ENCODE data around the gene MRAS.
A peak's percentile ranks its signal among the peaks of the same experiment; 100 is the strongest.
"Not testable (repeated sequence)": the region's sequence is repeated elsewhere in the genome, so short reads cannot be mapped to it uniquely, and the experiment has no call there.

The MRAS gene

DNA sequence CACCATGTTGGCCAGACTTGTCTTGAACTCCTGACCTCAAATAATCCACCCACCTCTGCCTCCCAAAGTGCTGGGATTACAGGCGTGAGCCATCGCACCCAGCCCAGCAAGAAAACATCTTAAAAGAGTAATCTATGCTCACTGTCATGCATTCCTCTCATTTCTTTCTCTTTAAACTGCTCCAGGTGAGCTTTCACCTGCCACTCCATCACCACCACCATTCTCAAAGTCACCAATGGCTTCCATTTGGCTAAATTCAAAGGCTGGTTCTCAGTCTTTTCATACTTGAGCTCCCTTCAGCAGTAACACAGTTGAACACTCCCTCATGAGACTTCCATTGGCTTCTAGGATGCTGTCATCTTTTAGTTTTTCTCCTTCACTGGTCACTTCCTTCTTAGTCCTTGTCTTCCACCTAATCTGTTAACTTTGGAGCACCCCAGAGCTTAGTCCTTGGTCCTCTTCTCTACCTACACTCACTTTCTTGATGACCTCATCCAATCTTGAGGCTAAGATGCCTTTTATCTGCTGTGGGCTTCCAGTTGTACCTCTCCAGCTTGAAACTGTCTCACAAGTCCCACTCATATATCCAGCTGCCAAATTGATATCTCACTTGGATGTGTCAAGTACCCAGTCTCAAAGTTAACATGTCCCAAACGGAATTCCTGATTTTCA is 59.0 kb downstream of the MRAS start:
- TF ChIP-seq, protein P1, sequence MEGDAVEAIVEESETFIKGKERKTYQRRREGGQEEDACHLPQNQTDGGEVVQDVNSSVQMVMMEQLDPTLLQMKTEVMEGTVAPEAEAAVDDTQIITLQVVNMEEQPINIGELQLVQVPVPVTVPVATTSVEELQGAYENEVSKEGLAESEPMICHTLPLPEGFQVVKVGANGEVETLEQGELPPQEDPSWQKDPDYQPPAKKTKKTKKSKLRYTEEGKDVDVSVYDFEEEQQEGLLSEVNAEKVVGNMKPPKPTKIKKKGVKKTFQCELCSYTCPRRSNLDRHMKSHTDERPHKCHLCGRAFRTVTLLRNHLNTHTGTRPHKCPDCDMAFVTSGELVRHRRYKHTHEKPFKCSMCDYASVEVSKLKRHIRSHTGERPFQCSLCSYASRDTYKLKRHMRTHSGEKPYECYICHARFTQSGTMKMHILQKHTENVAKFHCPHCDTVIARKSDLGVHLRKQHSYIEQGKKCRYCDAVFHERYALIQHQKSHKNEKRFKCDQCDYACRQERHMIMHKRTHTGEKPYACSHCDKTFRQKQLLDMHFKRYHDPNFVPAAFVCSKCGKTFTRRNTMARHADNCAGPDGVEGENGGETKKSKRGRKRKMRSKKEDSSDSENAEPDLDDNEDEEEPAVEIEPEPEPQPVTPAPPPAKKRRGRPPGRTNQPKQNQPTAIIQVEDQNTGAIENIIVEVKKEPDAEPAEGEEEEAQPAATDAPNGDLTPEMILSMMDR (IDR thresholded peaks at IDR 0.05; ENCODE audit: borderline replicate concordance, control extremely low read depth, extremely low read depth, insufficient read depth, missing control alignments), result no peak
- DNase-seq (ENCODE audit: low spot score), result no peak
- in situ Hi-C loops (cut with MboI; ENCODE audit: low sequenced_read_pairs, unreplicated experiment), result no loop called here

DNA sequence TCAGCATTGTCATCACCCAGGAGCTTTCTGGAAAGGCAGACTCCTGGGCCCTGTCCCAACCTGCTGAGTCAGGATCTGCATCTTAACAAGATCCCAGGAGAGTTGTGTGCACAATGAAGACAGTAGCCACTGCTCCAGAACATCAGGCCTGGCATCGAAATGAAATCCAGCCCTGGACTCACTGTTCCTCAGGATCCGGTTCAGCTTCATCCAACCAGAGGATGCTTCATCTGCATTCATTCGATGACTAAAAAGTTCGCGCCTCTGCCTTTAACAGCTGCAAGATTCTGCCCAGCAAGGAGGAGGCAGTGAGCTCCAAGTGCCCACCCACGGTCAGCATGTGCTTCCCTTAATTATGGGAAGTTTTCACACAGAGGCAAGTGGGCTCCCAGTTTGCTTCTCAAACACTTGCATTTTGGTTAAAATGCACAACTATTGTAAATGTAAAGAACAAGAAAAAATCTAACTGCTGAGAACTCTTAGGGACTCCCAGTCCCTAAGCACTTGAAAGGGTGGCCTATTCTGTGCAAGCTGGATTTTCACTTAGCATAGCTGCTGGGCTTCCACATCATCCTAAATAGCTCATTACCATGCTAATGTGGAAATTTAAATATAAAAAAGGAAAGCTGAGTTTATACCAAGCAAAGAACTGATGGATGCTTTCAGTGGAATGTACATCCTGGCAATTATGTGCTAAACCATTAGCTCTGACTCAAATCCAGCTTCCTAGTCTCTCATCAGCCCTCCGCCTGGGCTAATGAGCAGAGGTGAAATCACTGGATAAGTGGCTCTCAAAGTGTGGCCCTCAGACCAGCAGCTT is 60.6 kb downstream of the MRAS start:
- no peak for DNase-seq (ENCODE audit: low spot score)
- in situ Hi-C loops (cut with MboI; ENCODE audit: low sequenced_read_pairs, unreplicated experiment), result no loop called here
- TF ChIP-seq, protein P1 (IDR thresholded peaks at IDR 0.05; ENCODE audit: borderline replicate concordance, control extremely low read depth, extremely low read depth, insufficient read depth, missing control alignments), result no peak

DNA sequence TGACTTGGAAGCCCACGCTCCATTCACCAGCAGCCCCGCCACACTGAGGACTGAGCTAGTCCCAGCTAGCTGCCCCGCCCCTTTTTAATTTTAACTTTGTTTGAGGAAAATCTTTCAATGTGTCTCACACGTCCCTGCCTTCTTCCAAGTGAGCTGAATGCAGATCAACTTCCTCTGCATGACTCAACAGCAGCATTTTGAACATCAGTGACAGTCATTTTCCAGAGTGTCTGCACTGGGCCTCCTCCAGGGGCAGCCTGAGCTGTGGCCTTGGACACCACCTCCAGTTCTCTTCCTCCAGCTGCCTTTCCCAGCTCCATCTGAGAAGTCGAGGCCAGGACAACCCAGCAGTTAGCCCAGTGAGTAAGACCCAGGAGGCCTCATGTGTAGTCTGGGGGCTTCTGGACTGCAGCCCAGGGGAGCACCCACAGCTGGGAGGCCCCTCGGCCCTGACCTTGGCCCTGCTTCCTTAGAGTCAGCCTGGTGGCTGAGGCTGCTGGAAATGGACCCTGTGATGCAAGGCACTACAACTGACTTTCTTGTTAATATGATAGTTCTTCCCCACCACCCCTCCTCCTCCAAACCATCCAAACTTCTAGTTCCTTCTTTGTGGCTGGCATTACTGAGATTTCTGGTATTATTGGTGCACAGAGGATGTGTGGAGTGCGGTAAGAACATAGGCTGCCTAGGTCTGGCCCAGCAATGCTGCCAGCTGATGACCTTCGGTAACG is 64.6 kb downstream of the MRAS start:
- in situ Hi-C loops (cut with MboI; ENCODE audit: low sequenced_read_pairs, unreplicated experiment), result no loop called here
- TF ChIP-seq, protein P1 (IDR thresholded peaks at IDR 0.05; ENCODE audit: borderline replicate concordance, control extremely low read depth, extremely low read depth, insufficient read depth, missing control alignments), result no peak
- no peak for DNase-seq (ENCODE audit: low spot score)

DNA sequence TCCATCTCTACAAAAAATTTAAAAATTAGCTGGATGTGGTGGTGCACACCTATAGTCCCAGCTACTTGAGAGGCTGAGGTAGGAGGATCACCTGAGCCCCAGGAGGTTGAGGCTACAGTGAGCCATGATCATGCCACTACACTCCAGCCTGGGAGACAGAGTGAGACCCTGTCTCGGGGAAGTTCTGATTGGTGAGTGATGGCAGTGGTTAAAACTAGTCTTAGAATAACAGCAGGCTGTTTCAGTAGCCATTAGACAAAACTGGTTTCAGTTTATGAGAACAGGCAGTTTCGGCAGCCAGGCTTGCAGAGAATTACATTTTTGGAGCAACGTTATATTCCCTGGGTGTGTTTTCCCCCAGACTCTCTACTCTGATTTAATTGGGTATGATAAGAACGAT is 67.9 kb downstream of the MRAS start:
- DNase-seq (ENCODE audit: low spot score); in situ Hi-C loops (cut with MboI; ENCODE audit: low sequenced_read_pairs, unreplicated experiment): not testable (repeated sequence)

DNA sequence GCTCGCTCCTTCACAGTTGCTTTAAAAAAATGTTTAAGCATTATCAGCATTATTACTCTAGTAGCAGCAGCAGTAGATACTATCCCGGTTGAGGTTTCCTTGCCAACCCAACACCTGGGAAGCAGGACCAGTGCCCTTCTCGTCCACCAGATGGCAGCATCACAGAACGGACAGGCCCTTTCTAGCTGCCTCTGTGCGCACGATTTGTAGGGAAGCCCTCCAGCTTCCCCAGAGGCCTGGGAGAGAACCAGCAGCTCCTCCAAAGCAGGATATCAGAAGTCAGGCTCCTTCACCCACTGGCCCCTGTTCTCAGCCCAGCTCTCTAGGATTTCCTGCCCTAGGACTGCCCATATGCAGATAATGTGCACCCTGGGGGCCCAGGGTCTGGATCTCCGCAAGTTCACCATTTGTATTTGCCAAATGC is 69.2 kb downstream of the MRAS start:
- DNase-seq (ENCODE audit: low spot score), result peak; percentile 78
- in situ Hi-C loops (cut with MboI; ENCODE audit: low sequenced_read_pairs, unreplicated experiment), result no loop called here
- TF ChIP-seq, protein P1 (IDR thresholded peaks at IDR 0.05; ENCODE audit: borderline replicate concordance, control extremely low read depth, extremely low read depth, insufficient read depth, missing control alignments), result peak; percentile 75

DNA sequence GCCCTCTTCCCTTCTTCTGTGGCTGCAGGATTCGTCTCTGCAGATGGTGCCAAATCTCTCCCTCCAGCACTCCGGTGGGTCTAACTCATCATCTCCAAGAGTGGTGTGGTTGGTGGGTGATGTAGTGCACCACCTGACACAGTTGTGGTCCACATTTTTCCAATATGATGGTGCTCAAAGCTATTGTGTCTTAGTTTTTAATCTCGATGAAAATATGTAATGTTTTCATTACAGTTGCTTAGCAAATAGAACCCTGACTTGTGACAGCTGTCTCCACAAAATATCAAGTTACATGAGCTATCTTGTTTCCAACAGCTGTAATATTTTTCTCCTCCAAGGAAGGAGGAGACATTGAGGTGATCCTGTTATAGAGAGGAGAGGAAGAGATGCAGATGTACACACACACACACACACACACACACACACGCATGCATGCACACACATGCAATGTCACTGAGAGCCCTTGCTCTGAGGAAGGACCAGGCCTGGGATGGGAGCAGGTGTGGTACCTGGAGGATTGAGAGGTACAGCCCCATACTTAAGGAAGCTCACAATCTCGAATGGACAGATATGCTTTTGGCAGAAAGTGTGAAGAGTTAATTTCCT is 70.3 kb downstream of the MRAS start:
- no peak for DNase-seq (ENCODE audit: low spot score)
- TF ChIP-seq, protein P1 (IDR thresholded peaks at IDR 0.05; ENCODE audit: borderline replicate concordance, control extremely low read depth, extremely low read depth, insufficient read depth, missing control alignments), result no peak
- in situ Hi-C loops (cut with MboI; ENCODE audit: low sequenced_read_pairs, unreplicated experiment), result no loop called here

Data from GM13976 (cell line).